HG03442 (cell line): ENCODE results near the gene MAL.

Experiments used
- ATAC-seq: cut with Tn5 transposase; IDR thresholded peaks from one replicate; pipeline ENCODE4 v1.9.1; 2021; ENCODE audit warnings: mild to moderate bottlenecking, moderate library complexity; ENCODE audit not compliant: unreplicated experiment

The MAL gene

DNA sequence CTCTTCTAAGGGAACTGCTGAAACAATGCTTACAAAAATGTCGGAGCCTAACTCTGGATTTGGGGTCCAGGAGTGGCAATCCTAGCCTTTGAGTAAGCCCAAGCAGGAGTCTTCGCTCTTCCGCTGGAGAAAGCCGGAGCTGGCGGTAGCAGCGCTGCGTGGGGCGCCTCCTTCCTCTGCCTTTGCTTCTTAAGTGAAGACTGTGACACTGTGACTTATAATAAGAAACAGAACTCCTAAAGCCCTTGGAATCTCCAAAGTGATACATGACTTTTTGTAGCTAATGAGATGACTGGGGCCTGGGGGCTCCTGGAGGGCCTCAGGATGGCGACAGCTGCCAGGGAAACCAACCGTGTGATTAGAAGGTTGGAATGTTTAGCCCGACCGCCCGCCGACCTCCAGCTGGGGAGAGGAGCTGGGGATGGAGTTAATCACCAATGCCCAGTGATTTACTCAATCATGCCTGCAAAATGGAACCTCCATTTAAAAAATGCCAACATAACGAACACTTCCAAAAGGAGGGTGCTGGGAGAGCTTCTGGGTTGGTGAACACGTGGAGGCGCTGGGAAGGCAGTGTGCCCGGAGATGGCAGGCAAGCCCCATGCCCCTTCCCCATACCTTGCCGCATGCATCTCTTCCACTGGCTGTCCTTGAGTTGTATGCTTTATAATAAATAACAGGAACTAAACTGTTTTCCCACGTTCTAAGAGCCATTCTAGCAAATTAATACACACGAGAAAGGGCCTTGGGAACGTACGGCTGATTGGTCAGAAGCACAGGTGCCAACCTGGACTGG, 29.0 kb upstream of the MAL start:
- ATAC-seq = no peak

DNA sequence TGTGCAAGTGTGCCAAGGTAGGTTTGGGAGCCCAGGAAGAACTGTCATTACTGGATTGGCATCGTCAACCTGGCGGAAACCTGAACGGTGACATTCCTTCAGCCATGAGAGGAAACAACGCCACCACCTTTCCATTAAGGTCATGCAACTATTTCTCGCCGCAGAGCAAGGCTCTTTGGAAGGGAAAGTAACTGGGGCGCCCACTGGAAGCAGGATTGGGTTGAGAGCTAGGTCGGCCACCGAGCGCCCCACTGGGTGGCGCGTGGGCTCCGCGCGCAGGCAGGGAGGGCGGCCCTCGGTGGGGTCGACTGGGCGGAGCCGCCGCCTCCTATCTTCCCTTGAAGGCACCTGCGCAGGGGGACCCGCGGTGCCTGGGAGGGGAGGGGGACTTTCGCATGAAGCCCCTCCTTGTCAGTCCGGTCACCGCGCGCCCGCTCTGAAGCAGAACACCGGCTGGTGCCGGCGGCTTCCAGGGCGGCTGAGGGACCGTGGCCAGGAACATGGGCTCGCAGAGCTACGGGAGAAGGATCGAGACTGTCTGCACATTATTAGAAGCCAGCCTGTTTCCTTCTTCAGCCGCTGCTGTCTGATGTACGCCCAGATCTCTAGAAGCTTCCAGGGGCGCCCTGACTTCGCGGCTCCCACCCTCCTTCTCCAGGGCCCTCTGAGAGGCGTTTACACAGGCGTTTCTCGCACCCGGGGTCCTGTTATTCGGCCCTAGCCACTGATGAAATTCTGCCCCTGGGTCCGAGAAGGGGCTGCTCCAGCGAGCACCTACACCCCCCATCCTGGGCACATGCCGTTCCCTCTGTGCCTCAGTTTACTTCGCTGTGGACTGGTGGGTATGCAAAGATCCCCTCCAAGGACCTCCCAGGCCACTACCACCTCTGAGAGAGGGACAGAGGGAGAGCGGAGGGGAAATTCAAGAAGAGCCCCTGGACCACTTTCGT, 27.3 kb upstream of the MAL start:
- no peak for ATAC-seq

DNA sequence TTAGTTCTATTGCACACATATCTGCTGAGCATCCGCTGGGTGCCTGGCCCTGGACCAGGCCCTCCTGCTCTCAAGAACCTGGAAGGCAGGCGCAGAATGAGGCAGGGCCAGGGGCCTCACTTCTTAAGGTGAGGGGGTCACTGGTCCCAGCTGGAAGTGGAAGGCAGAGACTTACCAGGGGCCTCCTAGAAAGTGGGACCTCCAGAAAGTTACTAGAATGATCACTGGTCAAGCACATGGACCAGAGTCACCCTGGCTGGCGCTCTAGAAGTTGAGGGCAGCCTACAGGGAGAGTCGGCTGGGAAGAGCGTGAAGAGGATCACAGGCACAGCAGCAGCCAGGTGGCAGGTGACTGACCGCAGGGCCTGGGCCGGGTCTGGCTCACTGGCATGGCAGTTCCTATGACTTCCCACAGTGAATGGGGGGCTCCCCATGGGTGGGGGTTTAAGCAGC, 26.1 kb upstream of the MAL start:
- no peak for ATAC-seq

DNA sequence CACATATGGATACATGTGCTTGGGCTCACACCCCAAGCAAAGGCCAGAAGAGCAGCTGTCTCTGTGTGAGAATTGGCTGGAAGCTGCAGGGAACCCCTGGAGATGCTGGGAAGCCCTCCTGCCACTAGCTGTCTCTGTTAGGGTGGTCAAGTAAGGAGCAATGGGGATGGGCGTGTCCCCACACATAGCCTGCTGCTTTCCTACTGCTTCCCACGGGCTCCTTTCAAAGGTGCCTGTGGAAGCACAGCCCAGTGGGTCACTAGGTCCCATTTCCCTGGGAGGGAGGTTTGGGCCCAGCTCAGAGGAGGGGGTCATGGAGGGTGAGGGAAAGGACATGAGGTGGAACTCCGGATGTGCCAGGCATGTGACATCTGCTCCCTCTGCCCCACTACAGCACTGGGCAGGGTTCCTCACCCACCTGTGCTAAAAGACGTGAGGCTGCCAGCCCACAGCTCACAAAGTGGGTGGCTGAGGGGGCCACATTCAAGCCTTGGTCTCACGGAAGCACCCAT, 24.4 kb upstream of the MAL start:
- ATAC-seq = no peak

DNA sequence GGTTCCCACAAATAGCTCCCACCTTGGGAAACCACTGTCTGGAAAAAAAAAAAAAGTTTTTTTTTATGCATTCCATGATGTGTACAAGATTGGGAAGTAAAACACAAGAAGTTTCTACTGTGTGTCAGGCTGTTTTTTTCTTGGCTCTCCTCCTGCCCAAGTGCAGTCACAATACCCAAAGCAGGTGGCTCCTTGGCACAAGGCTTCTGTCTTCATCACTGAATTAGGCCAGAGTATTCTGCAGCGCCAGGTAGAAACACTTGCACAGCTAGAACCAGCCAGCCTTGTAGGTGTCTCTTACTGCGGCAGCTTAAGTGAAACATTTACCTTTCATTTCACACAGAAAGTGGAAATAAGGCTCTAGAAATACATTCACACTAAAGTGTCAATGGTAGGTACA, 23.8 kb upstream of the MAL start:
- ATAC-seq = no peak

DNA sequence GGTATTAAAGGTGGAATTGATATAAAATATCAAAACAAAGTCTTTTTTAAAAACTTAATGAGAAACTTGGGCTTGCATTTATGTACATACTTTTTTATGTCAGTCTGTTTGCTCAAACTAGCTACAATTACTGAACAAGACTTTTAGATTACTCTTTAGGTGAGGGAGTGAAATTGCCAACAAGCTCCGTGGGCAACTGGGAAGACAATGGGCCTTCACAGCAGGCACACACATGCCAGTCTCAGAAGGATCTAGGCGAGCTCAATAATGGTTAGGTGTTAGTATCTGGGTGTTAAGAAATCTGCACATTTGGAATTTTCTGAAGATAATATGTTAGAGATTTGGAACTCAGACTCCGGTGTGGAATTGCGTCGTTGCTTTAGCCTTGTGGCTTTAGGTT, 23.0 kb upstream of the MAL start:
- no peak for ATAC-seq

DNA sequence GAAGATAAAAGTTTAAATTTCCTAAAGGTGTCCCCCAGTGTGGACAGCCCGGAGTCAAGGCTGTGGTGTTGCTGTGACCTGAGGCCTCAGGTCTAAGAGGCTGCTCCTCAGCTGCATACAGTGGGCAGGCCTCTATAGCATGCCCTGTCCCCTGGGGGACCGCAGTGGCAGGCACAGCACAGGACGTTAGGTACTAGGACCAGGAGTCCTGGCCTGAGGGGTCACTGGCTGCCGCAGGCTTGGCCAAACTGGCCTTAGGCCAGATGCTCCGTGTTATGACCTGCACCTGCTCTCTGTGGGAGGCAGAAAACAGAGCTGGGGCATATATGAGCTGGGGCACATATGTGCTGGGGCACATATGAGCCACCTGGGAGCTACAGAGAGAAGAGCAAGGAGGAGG, 21.2 kb upstream of the MAL start:
- no peak for ATAC-seq

DNA sequence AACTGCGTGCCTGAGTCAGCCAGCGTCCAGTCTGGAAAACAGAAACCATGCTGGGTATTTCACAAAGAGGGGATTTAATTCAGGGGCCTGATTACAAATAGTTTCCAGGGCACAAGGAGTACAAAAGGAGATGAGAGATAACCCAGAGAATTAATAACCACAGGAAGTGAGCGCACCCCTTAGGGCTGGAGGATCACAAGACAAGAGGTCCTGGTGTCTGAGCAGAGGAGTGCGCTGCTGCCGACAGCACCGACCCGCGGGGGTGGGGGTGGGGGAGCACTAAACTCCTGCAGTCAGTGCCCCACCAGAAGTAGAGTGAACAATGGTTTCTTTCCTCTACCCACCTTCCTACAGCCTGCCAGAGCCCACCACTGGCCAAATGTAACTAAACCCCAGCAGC, 20.8 kb upstream of the MAL start:
- ATAC-seq = no peak

DNA sequence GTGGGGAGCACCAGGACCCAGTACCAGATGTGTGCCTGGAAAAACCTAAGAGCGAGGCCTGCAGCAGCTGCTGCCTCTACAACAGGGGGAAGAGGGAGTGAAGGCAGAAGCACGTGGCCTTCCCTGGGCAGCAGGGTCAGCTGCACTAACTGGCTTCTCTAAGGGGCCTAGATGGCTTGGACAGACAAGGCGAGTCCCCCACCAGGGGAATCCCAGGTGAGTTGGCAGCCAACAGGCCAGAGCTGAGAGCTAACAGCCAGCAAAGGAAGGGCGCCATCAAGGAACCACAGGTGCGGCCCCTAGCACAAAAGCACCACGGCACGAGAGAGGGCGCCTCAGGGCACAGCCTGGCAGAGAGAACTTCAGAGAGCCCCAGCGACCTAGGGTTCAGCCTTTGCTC, 19.8 kb upstream of the MAL start:
- no peak for ATAC-seq

DNA sequence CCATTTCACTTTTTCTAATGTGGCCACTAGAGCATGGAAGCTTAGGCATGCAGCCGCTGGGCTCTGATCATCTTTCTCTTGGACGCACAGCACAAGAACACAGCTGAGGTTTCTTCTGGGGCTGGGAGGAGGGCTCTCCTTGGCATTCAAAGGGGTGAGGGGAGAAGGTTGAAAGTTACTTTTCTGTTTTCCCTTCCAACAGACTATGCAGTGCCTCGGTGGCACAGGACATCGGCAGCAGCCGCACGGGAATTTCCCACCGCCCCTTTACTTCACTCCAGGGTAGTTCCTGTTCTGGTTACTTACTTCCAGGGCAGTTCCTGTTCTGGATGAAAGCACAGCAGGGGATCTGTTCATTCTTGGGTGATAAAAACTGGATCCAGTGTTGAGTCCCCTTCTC, 18.9 kb upstream of the MAL start:
- ATAC-seq = no peak

DNA sequence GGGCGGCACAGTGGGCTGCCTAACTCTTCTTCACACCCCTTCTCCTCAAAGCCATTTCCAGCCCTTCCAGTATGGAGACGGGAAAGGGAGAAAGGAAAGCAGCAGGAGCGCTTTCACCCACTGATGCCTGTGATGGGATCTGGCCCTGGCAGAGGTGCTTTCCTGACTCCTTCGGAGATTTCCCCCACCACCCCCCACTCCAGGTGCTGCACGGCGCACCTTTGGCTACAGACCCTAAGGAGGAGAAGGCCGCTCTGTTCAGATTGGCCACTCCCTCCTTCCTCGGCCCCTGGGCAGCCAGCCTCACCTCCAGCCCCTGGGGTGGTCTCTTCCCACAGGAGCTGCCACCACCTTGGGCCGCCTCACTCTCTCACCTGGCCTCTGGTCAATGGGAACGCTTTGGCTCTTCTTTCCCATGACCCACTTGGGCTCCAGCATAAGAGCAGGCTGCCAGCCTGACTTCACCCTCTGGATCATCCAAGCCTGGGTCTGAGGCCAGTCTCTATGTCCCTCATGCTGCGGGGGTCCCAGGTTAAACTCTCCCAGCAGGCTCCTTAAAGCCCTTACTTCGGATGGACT, 18.4 kb upstream of the MAL start:
- no peak for ATAC-seq

DNA sequence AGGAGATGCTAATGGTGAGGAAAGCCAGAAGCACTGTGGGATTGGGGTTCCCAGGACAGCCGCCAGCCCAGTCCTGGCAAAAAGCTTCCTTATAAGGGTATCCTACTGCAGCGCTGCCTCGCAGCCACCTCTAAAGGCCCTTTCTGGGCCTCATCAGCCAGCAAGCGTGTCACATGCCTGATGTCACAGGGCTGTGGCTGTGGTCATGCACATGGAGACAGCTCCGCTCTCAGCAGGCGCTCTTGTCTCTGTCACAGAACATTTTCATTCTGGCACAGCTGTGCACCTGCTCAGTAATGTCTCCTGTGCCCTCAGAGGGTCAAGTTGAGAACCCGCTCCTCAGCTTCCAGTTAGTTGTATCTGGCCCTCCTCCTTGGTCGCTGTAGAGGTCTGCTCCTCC, 17.7 kb upstream of the MAL start:
- no peak for ATAC-seq

DNA sequence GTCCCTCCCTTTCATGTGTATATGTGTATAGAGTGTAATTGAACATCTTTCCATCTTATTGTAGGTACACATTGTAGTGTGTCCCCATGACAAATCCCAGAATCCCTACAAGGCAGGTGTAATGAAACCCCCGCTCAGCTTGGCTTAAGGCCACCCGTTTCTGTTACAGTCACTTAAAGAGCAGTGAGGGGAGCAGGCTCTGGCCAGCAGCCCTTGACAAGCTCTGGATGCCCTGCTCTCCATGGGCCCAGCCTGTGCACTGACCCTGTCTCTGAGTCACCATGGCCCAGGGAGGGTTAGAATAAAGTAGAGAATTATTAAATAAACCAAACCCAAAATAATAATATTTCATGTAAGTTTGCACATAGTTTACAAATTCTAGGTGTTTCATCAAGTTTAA, 17.2 kb upstream of the MAL start:
- ATAC-seq = no peak

DNA sequence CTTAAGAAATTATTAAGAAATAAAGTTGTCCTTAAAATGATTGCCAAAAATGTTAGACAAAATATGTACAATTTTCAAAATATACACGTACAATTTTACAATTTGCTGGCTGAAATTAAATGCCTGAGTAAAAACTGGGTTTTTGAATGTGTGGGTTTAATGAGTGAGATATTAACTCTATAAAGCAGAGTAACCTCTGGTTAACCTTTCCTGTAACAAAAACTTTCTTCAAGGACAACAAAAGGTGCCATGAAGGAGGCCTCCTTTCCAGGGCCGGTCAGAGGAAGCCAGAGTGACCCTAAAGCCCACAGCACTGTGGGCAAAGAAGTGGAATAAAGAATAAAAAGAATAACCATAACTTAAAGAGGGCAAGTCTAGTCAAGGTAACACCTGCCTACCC, 16.5 kb upstream of the MAL start:
- no peak for ATAC-seq

DNA sequence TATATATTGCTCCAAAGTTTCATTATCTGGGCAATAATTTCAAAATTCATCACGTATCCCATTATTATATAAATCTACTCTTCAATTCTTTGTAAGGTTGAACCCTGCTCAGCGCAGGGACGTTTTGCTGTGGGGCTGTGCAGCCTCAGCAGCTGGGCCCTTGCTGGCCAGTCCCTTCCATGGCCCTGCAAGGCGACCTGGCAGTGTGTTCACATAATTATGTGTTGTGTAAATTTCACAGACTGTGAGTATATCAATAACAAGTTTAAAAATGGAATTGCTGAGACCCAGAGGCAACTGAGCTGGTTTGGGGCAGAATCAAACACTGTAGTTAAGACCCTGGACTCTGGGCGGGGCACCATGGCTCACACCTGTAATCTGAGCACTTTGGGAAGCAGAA, 16.1 kb upstream of the MAL start:
- no peak for ATAC-seq

DNA sequence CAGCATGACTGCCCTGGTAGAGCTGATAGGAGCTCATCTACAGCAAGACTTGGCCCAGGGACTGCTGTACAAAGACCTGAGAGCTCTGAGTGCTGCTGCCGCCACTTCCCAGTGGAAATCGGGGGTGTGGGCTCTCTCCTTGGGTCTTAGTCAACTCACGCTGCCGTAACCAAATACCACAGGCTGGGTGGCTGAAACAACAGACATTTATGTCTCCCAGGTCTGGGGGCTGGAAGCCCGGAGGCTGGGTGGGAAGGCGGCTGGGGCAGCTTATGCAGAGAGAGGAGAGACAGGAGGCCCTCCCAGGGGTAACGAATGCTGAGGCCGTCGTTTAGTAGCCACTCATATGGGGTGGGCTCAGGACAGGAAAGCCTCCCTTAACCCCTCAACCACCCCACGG, 15.4 kb upstream of the MAL start:
- ATAC-seq = no peak

DNA sequence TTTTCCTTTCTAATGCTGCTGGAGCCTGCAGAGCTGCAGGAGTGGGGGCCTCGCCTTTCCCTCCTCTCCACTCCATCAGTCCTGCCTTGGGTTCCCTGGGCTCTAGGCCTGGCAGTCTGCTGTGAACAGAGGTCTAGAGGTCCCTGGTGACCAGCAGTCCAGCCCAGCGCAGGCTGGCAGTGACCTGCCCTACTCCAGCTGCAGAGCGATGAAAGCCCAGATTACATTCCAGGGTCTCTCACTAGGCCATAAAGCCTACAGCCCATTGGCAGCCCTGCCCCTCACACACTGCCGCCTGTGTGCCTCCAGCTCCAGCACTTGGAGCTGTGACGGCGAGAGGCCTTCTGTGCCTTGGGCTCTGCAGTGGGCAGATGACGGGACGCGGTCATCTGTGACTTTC, 14.8 kb upstream of the MAL start:
- no peak for ATAC-seq

DNA sequence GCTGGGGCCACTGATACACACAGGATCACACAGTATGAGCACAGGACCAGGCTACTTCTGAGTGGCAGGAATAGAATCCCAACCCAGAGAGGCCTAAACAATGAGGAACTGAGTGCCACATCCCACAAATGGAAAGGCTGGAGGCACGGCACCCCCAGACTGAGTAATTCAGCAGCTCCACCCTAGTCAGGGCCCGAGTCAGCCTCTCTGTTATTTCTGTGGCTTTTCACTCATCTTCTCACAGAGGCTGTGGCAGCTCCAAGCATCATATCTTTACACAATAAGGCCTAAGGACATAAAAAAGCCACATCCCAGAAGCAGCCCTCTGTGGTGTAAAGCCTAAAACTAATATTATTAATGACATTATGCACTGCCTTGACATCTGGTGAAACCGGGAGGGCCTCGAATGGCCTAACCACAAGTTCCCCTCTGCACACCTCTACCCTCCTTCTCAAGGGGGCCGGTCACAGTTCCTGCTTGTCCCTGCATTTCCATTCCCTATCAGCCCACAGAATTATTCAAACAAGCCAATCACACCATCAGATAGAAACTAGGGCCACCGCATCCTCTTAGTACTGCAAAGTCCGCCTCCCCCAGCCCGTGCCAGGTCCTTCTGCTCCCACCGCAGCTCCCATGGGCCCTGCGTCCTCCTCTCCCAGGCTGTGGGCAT, 12.5 kb upstream of the MAL start:
- peak; percentile 68 for ATAC-seq

DNA sequence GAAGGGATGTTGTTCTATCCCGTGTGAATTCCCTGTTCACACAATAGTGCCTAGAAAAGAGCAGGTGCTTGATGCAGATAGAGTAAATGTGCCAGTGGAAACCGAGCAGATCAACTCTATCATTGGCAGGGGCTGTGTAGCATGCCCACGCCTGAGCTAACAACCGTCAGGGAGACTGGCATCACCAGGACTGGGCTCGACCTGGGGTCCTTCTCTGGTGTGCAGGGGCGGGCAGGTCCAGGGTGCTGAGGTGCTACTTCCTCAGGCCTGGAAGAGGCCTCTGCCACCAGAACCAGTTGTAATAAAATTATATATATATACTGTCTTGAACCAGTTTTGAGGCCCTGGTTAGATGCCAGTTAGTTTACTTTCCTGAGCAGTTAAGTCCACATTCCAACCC, 11.8 kb upstream of the MAL start:
- no peak for ATAC-seq

DNA sequence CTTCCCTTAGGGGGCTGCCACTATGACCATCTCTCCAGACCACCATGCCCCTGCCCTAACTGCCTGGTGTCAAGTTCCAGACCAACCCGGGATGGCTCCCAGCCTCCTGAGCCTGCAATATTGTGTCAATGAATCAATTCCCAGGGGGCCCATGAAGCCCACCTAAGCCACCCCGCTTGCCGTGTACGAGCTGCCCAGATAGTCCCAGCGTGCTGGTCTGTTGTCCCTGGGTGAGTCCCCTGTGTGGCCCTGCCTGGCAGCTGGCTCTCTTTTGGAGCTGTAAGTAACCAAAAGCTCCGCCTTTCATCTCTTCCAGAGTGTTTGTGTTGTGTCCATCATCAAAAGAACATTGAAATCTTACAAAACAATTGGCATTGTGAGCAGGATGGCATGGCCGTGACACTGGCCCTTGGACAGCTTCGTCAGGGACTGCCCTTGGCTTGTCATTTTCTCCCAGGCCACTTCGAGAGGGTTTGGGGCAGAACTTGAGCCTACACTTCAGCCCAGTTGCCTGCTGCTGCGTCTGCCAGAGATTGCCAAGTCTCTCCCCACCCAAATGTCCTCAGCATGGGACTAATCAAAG, 11.3 kb upstream of the MAL start:
- no peak for ATAC-seq
